A549 (cell line): ENCODE results near the gene NCOA1.
"Not testable (repeated sequence)": the region's sequence is repeated elsewhere in the genome, so short reads cannot be mapped to it uniquely, and the experiment has no call there.

Source experiments
- CBX2 ChIP-seq: fragments of 200-600 bp; sonication (generic); IDR thresholded peaks from 2 replicates; pipeline ENCODE4 v1.6.1; 2016; ENCODE audit warnings: low read depth, mild to moderate bottlenecking, borderline replicate concordance
- CEBPB ChIP-seq, 2 experiments: fragments of >200 bp in 1 of 2; sonication (Bioruptor Twin) in 1 of 2; formaldehyde crosslinking in 1 of 2; IDR thresholded peaks; 2 replicates each; pipeline ENCODE4 v1.6.1; 2012 to 2016
- CTCF ChIP-seq: fragments of >200 bp; sonication (Bioruptor Twin); formaldehyde crosslinking; IDR thresholded peaks from 3 replicates; pipeline ENCODE4 v1.5.1; 2016
- E2F6 ChIP-seq: IDR thresholded peaks from 2 replicates; pipeline ENCODE4 v1.6.1; 2012; ENCODE audit warnings: low read depth, borderline replicate concordance
- USF2 ChIP-seq: fragments of 450-650 bp; IDR thresholded peaks from 2 replicates; pipeline ENCODE4 v1.6.1; 2014; ENCODE audit warnings: antibody characterized with exemption

DNA sequence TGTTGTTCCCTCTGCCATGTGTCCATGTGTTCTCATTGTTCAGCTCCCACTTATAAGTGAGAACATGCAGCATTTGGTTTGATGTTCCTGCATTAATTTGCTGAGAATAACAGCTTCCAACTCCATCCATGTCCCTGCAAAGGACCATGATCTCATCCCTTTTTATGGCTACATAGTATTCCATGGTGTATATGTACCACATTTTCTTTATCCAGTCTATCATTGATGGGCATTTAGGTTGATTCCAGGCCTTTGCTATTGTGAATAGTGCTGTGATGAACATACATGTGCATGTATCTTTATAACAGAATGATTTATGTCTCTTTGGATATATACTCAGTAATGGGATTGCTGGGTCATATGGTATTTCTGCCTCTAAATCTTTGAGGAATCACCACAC, 187.0 kb downstream of the NCOA1 start:
- not testable (repeated sequence) for TF ChIP-seq CEBPB (IDR thresholded peaks at IDR 0.05); CTCF; CBX2; USF2; E2F6
